GM12892 (cell line): ENCODE measurements around the gene GRIA4.

Experiments used
- POLR2A ChIP-seq: IDR thresholded peaks from 2 replicates; pipeline ENCODE4 v1.6.1; 2011; ENCODE audit warnings: low read depth, low read length, control low read depth
- POLR2AphosphoS5 ChIP-seq: IDR thresholded peaks from 2 replicates; pipeline ENCODE4 v1.6.1; 2011; ENCODE audit warnings: low read depth, low read length, control low read depth
- TAF1 ChIP-seq: IDR thresholded peaks from 2 replicates; pipeline ENCODE4 v1.6.1; 2011; ENCODE audit warnings: low read depth, mild to moderate bottlenecking, control low read depth, low read length, borderline replicate concordance

DNA sequence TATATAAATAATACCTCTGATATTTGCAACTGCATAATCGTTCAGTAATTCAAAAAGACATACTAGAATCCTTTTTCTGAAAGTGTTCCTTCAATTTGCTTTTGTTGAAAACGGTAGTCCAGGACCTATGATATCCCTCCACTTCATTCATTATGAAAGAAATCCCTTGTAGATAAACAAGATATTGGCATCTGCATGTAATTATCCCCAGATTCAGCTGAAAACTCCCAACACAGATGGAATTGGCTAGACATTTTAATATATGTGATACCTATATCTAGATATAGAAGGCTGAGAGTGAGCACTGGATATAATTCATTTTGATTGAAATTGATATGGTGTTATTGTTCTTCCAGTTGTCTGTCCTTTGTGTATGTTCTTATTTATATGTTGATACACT is 302.8 kb downstream of the GRIA4 start:
- no peak for TF ChIP-seq POLR2AphosphoS5
- no peak for TF ChIP-seq POLR2A
- no peak for TF ChIP-seq TAF1
